NCI-H2227 treated with DMSO at 0.1 percent for 48 hours (cell line): ENCODE results near the gene CCDC93.
"Not testable (repeated sequence)": the region's sequence is repeated elsewhere in the genome, so short reads cannot be mapped to it uniquely, and the experiment has no call there.

ENCODE experiments used
- DNase-seq: peaks from one replicate; lab custom pipeline; 2025; lab: John Stamatoyannopoulos, UW

CCDC93 gene

DNA sequence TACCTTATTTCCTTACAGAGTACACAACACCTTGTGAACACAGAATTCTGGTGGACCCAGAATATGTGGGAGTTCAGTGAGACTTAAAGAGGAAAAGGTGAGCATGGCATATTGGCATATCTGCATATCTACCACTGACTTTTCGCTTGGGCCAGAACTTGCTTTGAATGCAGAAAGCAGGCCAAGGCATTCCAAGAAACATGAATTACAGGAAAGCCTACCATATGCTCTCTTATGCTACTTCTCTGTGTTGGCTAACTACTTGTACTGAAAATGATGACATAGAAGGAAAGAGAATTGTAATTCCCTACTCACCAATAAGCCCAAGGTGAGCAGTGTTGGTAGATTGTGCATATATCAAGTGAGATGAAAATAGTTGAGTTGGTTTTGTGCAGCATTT lies 31.4 kb upstream of the CCDC93 start:
- no peak for DNase-seq

DNA sequence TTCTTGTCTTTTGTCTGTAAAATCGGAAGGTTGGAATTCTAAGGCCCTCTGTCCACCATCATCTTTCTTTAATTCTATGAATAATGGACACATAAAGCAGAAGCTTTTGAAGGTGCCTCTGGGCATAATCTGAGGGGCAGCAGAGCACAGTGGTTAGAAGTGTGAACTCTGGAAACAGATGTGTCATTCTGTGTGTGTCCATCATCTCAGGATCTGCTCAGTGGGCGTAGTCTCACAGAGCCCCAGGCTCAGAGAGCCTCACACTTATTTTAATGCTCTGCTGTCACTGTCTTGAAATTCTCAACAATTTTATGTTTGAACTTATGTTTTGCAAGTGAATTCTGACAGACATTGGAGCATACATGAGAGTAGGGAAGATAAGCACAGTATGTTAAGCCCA lies 31.0 kb upstream of the CCDC93 start:
- no peak for DNase-seq

DNA sequence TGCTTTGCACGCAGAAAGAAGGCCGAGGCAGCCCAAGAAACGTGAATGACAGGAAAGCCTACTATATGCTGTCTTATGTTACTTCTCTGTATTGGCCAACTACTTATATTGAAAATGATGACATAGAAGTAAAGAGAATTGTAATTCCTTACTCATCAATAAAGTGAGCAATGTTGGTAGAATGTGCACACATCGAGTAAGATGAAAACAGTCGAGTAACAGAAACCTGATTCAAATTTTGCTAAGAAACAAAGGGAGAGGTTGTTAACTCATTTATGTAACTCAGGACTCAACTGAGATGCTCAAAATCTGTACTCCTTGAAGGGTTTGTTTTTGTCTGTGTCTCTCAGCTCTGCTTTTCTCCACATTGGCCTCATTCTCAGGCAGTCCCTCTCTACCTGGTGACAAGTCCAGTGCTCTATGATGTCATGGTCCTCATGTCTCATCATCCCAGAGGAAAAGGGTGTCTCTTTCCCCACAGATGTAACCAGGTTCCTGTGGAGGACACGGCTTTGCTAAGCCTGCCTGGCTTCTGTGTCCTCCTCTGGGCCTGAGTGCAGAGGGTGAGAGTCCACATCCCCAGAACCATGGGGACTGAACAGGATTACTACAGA lies 30.3 kb upstream of the CCDC93 start:
- no peak for DNase-seq

GRCh38 chr2:118040891-118041290 lies 27.0 kb upstream of the CCDC93 start:
- no peak for DNase-seq

GRCh38 chr2:118032169-118033013 lies 18.5 kb upstream of the CCDC93 start:
- no peak for DNase-seq

DNA sequence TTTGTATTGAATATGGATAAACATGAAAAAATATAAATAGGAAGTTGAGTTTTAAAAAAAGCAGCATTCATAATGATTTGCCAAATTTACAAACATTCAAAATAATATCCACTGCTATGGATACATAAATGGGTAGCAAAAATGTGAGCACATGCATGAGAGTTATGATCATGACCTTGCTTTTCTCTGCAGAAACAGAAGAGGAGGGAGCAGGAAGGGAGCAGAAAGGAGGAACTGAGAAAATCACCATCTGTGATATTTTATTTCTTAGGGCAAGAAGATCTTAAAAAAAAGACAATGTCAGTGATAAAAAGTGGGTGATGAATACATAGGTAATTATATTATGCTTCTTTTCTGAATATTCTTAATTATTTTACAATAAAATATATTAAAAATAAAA lies 17.7 kb upstream of the CCDC93 start:
- DNase-seq, result no peak

DNA sequence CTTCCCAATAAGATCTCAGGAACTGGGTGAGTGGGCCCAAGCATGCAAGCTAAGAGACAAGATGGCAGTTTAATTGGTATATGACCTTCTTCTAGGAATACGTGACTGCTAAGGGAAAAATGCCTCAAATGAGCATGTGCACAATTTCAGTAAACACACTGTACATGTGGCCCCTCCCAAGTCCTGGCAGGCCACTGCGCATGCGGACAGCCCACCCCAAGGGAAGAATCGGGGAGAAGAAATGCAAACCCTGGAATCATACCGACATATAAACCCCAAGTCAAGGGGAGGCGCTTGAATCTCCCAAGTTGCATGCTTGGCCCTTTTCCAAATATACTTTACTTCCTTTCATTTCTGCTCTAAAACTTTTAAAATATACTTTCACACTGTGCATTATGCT lies 15.2 kb upstream of the CCDC93 start:
- no peak for DNase-seq

- no peak for DNase-seq
Measured at GRCh38 chr2:118021356-118021755, 7.5 kb upstream of the CCDC93 start.

DNA sequence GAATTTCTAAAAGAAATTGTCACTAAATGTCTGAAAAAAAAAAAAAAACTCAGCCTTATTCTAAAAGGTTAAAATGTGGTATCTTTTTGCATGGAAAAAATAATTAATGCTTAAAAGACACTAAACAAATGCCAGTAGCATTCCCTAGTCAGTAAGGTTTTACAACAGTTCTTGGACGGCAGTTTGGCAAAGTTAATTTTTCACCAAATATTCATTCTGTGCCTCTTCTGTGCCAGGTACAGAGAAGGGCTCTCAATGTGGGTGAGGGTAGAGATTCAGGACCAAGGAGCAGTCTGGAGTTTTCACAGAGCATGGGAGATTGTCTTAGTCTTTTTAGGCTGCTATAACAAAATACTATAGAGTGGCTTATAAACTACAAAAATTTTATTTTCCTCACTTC lies 6.0 kb upstream of the CCDC93 start:
- DNase-seq, result no peak

DNA sequence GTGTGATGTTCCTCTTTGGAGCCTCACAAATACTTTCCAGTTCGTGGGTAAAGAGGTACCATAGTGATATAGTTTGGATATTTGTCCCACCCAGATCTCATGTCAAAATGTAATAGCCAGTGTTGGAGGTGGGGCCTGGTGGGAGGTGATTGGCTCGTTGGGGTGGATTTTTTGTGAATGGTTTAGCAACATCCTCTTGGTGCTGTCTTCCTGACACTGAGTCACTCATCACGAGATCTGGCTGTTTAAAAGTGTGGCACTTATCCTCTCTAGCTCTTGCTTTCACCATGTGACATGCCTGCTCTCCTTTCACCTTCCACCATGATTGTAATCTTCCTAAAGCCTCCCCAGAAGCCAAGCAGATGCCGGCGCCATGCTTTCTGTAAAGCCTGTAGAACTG lies 3.0 kb upstream of the CCDC93 start:
- no peak for DNase-seq

DNA sequence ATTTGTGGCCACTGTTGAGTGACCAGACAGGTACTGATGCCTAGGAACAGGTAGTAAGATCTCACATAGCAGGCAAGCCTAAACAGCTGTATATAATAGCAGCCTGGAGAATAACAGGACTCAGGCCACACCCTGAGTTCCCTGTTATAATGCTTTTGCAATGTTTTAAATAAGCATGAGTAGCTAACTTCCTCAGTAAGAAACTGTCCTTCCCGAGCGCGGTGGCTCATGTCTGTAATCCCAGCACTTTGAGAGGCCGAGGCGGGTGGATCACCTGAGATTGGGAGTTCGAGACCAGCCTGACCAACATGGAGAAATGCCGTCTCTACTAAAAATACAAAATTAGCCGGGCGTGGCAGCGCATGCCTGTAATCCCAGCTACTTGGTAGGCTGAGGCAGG lies 1.9 kb upstream of the CCDC93 start:
- DNase-seq, result not testable (repeated sequence)

GRCh38 chr2:118014492-118014824 lies 588 bp upstream of the CCDC93 start:
- no peak for DNase-seq

DNA sequence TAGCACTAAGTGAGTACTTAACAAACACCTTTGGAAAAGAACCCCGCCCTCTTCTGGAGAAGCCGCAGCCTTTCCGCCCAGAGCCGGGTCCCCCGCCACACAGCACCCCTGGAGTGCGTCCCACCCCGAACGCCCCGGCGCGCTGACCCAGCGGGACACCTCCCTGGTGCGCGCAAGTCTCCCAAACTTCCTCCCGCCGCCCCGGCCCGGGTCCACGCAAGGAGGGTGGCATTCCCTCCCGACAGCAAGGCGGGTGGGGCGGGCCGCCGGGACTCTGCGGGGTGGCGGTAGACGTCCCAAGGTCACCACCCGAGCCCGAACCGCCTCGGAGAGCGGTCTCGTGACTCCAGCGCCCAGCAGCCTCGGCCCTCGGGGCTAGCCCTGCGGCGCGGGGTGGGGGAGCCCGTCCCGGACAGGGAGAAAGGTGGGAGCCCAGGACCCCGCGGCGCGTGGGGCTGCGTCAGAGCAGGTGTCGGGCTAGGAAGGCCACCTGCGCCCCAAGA lies 598 bp downstream of the CCDC93 start:
- no peak for DNase-seq

DNA sequence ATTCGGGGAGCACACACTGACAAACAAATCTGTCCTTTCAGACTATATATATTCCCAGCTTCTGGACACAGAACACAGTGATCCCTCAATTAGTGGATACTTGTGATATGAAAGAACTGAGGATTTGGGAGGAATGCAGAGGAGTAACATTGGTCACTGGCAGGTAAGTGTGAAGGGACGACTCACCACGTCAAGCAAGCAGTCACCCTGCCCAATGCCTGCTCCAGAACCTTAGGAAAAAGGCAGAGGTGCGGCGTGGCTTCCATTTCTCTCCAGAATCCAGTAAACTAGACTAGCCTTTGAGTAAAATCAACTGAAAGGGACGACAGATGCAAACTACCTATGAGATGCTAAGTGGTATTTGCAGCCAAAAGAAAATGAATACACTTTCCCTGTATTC lies 1.1 kb downstream of the CCDC93 start:
- DNase-seq, result no peak

- no peak for DNase-seq
Measured at GRCh38 chr2:118010473-118010872, 3.4 kb downstream of the CCDC93 start.

DNA sequence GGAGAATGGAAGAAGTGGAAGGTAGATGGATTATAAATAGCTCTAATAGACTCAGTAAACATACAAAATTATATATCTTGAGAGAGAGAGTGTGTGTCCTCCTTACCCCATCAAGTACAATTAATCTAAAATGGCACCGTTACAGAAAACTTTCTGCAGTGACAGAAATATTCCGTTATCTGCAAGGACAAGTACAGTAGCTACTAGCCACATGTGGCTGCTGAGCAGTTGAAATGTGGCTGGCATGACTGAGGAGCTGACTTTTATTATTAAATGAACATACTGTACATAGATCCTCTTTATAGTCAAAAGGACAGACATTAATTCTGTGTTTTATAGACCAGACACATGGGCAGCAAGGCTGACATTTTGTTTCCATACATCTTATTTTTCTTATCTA lies 7.0 kb downstream of the CCDC93 start:
- no peak for DNase-seq

- no peak for DNase-seq
Measured at GRCh38 chr2:118006326-118006725, 7.5 kb downstream of the CCDC93 start.

DNA sequence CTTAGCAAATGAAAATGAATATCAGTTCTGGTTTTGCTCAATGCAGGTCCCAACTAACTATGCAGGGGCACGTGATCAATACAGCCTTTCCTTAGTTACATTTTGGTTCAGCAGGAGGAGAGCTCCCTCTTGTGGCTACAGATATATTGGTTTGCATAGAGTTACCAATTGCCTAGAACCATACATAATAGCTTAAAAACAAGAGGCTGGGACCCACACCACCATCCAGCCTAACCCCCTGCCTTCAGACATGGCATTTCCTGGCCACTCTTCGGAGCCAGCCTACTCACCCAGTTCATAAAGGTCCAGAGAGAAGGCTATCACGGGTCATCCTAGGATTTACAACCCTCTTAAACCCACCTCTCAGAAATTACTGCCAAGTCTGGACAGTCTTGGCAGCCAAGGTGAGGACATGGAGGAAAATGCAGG lies 10.5 kb downstream of the CCDC93 start:
- DNase-seq, result peak; percentile 69

DNA sequence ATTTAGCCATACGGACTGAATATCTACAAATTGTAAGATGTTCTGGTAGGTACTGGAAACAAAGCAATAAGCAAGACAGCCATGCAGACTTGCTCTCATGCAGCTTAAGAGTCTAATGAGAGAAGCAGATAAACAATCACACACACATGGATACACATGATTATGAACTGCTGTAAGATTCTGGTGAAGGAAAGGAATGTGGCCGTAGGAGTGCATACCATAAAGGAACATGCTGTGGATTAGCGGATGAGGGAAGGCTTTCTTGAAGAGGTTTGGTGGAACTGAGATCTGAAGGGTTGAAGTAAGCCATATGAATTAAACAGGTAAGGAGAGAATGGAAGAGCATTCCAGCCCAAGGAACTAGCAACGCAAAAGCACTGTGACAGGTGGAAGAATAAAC lies 13.8 kb downstream of the CCDC93 start:
- no peak for DNase-seq

DNA sequence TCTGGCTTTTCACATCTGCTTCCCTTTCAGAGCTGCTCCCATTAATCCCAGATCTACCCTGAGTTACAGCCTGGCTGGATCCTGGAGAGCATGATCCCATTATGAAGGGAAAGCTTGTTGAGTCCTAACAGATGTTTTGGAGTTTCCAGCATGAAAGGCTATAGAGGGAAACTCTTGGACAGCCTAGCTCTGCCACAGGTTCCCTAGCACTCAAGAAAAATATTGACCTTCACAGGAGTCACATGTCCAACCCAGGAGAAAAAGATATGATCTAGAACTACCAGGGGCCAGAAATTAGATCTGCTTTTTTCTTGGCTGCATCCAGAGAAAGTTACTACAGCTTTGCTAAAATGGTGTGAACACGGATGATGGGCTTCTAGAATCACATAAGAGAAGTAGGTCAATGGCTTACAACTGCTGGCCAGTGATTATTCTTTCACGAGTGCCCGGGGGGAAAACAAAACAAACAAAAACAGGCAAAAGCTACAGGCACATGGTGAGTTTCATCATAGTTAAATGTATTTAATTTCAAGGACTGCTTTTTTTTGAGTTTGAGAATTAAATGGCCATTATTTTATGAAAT lies 15.9 kb downstream of the CCDC93 start:
- no peak for DNase-seq

GRCh38 chr2:117996525-117996924 lies 17.3 kb downstream of the CCDC93 start:
- DNase-seq, result no peak

GRCh38 chr2:117994729-117995128 lies 19.1 kb downstream of the CCDC93 start:
- DNase-seq, result no peak

- no peak for DNase-seq
Measured at GRCh38 chr2:117989854-117990438, 23.9 kb downstream of the CCDC93 start.
